B cell (primary cell): ENCODE data around the gene IGSF9. TPM values are rescaled to one million over a fixed set of nuclear protein-coding genes. Genes with fewer than 3 reads are reported as not detected.

ENCODE experiments used
- ATAC-seq: fragments of 200-7000 bp; cut with Tn5 transposase; one replicate; pipeline ENCODE4 v1.10.0; 2021; ENCODE audit warnings: low read depth, mild to moderate bottlenecking, moderate number of reproducible peaks, moderate library complexity
- CTCF ChIA-PET: fragments of 350-600 bp; sonication (Branson Sonifier 250); formaldehyde crosslinking; loops from one replicate; lab custom pipeline; 2021; ENCODE audit warnings: antibody characterized with exemption, inconsistent platforms; lab: Charles Lee
- POLR2A ChIA-PET: fragments of 350-600 bp; sonication (Branson Sonifier 250); formaldehyde crosslinking; loops from one replicate; lab custom pipeline; 2021; ENCODE audit warnings: antibody characterized with exemption; lab: Charles Lee
- DNase-seq: peaks from one replicate; pipeline ENCODE4 v3.0.0; 2013
- H2AFZ ChIP-seq: 2 replicates; pipeline ENCODE4 v1.6.1; 2012; ENCODE audit warnings: mild to moderate bottlenecking, low read depth, low read length; ENCODE audit not compliant: insufficient read depth, poor library complexity, severe bottlenecking
- H3K27ac ChIP-seq, 2 donors: 1 replicate in 1 of 2; 2 replicates in 1 of 2; pipeline ENCODE4 v1.5.1; 2012 to 2013; ENCODE audit warnings: low read length in 2 of 2, mild to moderate bottlenecking in 2 of 2, moderate library complexity in 1 of 2
- H3K27me3 ChIP-seq, 4 experiments: fragments of 200-600 bp in 1 of 4; sonication (generic) in 1 of 4; replicated peaks in 1 of 4; 1 replicate in 2 of 4; 2 replicates in 2 of 4; pipeline versions ENCODE4 v1.6.1 to v1.7.0; 2013 to 2016; ENCODE audit warnings: low read length in 3 of 4, mild to moderate bottlenecking in 2 of 4, mixed read lengths in 1 of 4, moderate library complexity in 1 of 4; ENCODE audit not compliant: insufficient read depth in 4 of 4, control insufficient read depth in 3 of 4; ENCODE audit errors: control extremely low read depth in 1 of 4
- H3K36me3 ChIP-seq, 2 experiments: replicated peaks in 1 of 2; 1 replicate in 1 of 2; 2 replicates in 1 of 2; pipeline versions ENCODE4 v1.6.1 to v1.7.1; 2013; ENCODE audit warnings: low read length in 1 of 2; ENCODE audit not compliant: insufficient read depth in 2 of 2, control insufficient read depth in 1 of 2; ENCODE audit errors: control extremely low read depth in 1 of 2, extremely low read depth in 1 of 2
- H3K4me1 ChIP-seq, 2 donors: fragments of 200-600 bp in 1 of 2; sonication (generic) in 1 of 2; 1 replicate in 1 of 2; 2 replicates in 1 of 2; pipeline versions ENCODE4 v1.5.1 to v1.6.1; 2013 to 2017; ENCODE audit warnings: low read length in 2 of 2; ENCODE audit not compliant: control insufficient read depth in 2 of 2, insufficient read depth in 2 of 2
- H3K4me2 ChIP-seq: replicated peaks from 2 replicates; pipeline ENCODE3; 2012; ENCODE audit warnings: mild to moderate bottlenecking, low read depth, low read length; ENCODE audit not compliant: poor library complexity, severe bottlenecking
- H3K4me3 ChIP-seq, 5 experiments: fragments of 200-600 bp in 1 of 5; sonication (generic) in 1 of 5; 1 replicate in 3 of 5; 2 replicates in 2 of 5; pipeline versions ENCODE4 v1.5.1 to v1.7.0; 2011 to 2016; ENCODE audit warnings: low read length in 4 of 5, mild to moderate bottlenecking in 4 of 5, low read depth in 2 of 5, control low read depth in 1 of 5, moderate library complexity in 1 of 5; ENCODE audit not compliant: insufficient read depth in 1 of 5; ENCODE audit errors: control extremely low read depth in 1 of 5, extremely low read depth in 1 of 5
- H3K79me2 ChIP-seq: fragments of 200-600 bp; sonication (generic); one replicate; pipeline ENCODE4 v1.6.0; 2016; ENCODE audit warnings: low read length; ENCODE audit not compliant: control insufficient read depth, insufficient read depth
- H3K9ac ChIP-seq: fragments of 200-600 bp; sonication (generic); 2 replicates; pipeline ENCODE4 v1.6.1; 2017; ENCODE audit warnings: mild to moderate bottlenecking, low read length, moderate library complexity
- H3K9me3 ChIP-seq, 3 donors: one replicate each; pipeline versions ENCODE4 v1.6.1 to v1.7.1; 2013; ENCODE audit warnings: low read length in 2 of 3; ENCODE audit not compliant: control insufficient read depth in 2 of 3, insufficient read depth in 1 of 3; ENCODE audit errors: control extremely low read depth in 1 of 3
- H4K20me1 ChIP-seq: 2 replicates; pipeline ENCODE4 v1.6.0; 2012; ENCODE audit warnings: mild to moderate bottlenecking, low read length; ENCODE audit not compliant: insufficient read depth, control insufficient read depth, poor library complexity, severe bottlenecking
- H3K27ac Mint-ChIP-seq: one replicate; pipeline ENCODE4 v1.8.0; 2021; ENCODE audit warnings: mixed read lengths
- H3K27me3 Mint-ChIP-seq: one replicate; pipeline ENCODE4 v1.8.0; 2021; ENCODE audit warnings: mixed read lengths
- H3K4me1 Mint-ChIP-seq: one replicate; pipeline ENCODE4 v1.8.0; 2021; ENCODE audit warnings: mixed read lengths
- H3K4me3 Mint-ChIP-seq: one replicate; pipeline ENCODE4 v1.8.0; 2021; ENCODE audit warnings: mixed read lengths
- H3K9me3 Mint-ChIP-seq: one replicate; pipeline ENCODE4 v1.8.0; 2022; ENCODE audit warnings: mixed read lengths; ENCODE audit not compliant: insufficient read depth
- EZH2 ChIP-seq: IDR thresholded peaks from 2 replicates; pipeline ENCODE4 v1.6.1; 2012; ENCODE audit warnings: borderline replicate concordance, low read depth, mild to moderate bottlenecking, moderate library complexity, low read length; ENCODE audit not compliant: insufficient read depth, poor library complexity, severe bottlenecking
- WGBS: methylation state at CpG from one replicate; pipeline ENCODE4 v1.1.5; 2013; ENCODE audit warnings: missing lambda C conversion rate; ENCODE audit not compliant: insufficient coverage; 5-methylcytosine and 5-hydroxymethylcytosine counted together
- intact Hi-C: fragments of 100-400 bp; cut with micrococcal nuclease; formaldehyde crosslinking; loops from one replicate; pipeline ENCODE4 v1.10.0; 2022
- polyA plus RNA-seq: library from polyadenylated mRNA; depleted of rRNA; stranded (reverse); fragments of >200 nt; gene quantifications from 2 replicates; pipeline ENCODE4 v1.2.3, GENCODE V29; 2012
- total RNA-seq, 2 donors: library from RNA; stranded (reverse); fragments of 120-200 nt in 1 of 2; gene quantifications; 1 replicate in 1 of 2; 2 replicates in 1 of 2; pipeline versions ENCODE4 v1.2.3 to v1.2.4, GENCODE V29; 2013 to 2022
- TF ChIP-seq, protein P1 (sequence below): fragments of 200-600 bp; IDR thresholded peaks from one replicate; pipeline ENCODE4 v1.8.0; 2022; ENCODE audit warnings: antibody characterized with exemption, mild to moderate bottlenecking

IGSF9 gene
- total and polyA plus RNA-seq, 2 donors (not counting 1 experiment from before 2014, with no cell fraction given), result 0.36 to 0.37 TPM

- H3K9me3 ChIP-seq, result no peaks in the 10 kb centered on the region
- H3K4me3 Mint-ChIP-seq, result no peak overlapping the region
- intact Hi-C loops, result no loop called here
Observed at GRCh38 chr1:159943908-159944622, 1.3 kb downstream of the IGSF9 start.

GRCh38 chr1:159943278-159943640 is 2.2 kb downstream of the IGSF9 start:
- no peak overlapping the region for H2AFZ ChIP-seq
- ATAC-seq, result no peak
- Mint-ChIP-seq H3K27me3 (peaks cover 36% of the 10 kb centered on the region), H3K4me3 (no peak overlapping the region), H3K4me1 (peaks cover 34% of the 10 kb centered on the region), H3K9me3 (no peaks in the 10 kb centered on the region), H3K27ac (no peak overlapping the region)
- DNase-seq, result no peak
- no peaks in the 10 kb centered on the region for H3K36me3 ChIP-seq
- intact Hi-C loops, result no loop called here
- no peak overlapping the region for H3K27ac ChIP-seq
- no peaks in the 10 kb centered on the region for H3K9me3 ChIP-seq
- H3K27me3 ChIP-seq, result peaks cover 0 to 34% (median 18%) of the 10 kb centered on the region in 4 experiments
- no peak overlapping the region for H3K4me2 ChIP-seq
- H3K4me3 ChIP-seq, result no peak overlapping the region
- H4K20me1 ChIP-seq, result no peaks in the 10 kb centered on the region
- 95% methylated on average over 5 of the region's 5 CpGs for WGBS
- ChIA-PET CTCF (interaction anchor here (1.4 to 4.5 kb wide), 2 partner anchors 52 to 143 kb away, joined by 4 to 34 read pairs; partner anchors contain the start of gene FCRL6), POLR2A (no interaction called here)
- H3K9ac ChIP-seq, result no peak overlapping the region
- TF ChIP-seq EZH2, result no peak
- TF ChIP-seq, protein P1, sequence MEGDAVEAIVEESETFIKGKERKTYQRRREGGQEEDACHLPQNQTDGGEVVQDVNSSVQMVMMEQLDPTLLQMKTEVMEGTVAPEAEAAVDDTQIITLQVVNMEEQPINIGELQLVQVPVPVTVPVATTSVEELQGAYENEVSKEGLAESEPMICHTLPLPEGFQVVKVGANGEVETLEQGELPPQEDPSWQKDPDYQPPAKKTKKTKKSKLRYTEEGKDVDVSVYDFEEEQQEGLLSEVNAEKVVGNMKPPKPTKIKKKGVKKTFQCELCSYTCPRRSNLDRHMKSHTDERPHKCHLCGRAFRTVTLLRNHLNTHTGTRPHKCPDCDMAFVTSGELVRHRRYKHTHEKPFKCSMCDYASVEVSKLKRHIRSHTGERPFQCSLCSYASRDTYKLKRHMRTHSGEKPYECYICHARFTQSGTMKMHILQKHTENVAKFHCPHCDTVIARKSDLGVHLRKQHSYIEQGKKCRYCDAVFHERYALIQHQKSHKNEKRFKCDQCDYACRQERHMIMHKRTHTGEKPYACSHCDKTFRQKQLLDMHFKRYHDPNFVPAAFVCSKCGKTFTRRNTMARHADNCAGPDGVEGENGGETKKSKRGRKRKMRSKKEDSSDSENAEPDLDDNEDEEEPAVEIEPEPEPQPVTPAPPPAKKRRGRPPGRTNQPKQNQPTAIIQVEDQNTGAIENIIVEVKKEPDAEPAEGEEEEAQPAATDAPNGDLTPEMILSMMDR, result no peak
- peaks cover 28 to 29% of the 10 kb centered on the region in 2 donors for H3K4me1 ChIP-seq
- no peaks in the 10 kb centered on the region for H3K79me2 ChIP-seq

More at GRCh38 chr1:159943908-159944622, 1.3 kb downstream of the IGSF9 start:
- ATAC-seq (no peak), DNase-seq (no peak)
- Mint-ChIP-seq H3K27ac (no peak overlapping the region), H3K9me3 (no peaks in the 10 kb centered on the region), H3K4me1 (peaks cover 26% of the 10 kb centered on the region), H3K27me3 (peaks cover 36% of the 10 kb centered on the region)
- Histone ChIP-seq H2AFZ (no peak overlapping the region), H3K27me3 (peaks cover 0 to 34% (median 18%) of the 10 kb centered on the region in 4 experiments), H3K4me1 (peaks cover 21 to 22% of the 10 kb centered on the region in 2 donors), H3K79me2 (no peaks in the 10 kb centered on the region), H3K36me3 (no peaks in the 10 kb centered on the region), H3K27ac (no peak overlapping the region), H3K9ac (no peak overlapping the region), H4K20me1 (no peaks in the 10 kb centered on the region), H3K4me3 (no peak overlapping the region), H3K4me2 (no peak overlapping the region)
- ChIA-PET POLR2A (no interaction called here), CTCF (interaction anchor here (1.1 to 4.5 kb wide), 4 partner anchors 53 to 144 kb away, joined by 3 to 34 read pairs (median 8); partner anchors contain the start of gene FCRL6)
- 65% methylated on average over 6 of the region's 9 CpGs for WGBS
- no peak for TF ChIP-seq EZH2
- TF ChIP-seq, protein P1, result no peak
